ENCODE data around the gene PRKACG. TPM values are rescaled to one million over a fixed set of nuclear protein-coding genes. Genes with fewer than 3 reads are reported as not detected.
A peak's percentile ranks its signal among the peaks of the same experiment; 100 is the strongest.

Gene PRKACG
- total RNA-seq, 1 donor from 2014 or later, result not detected

- no peaks in the 10 kb centered on the region for H3K9me3 ChIP-seq
- ATAC-seq, result peak; percentile 42
Measured at GRCh38 chr9:69049094-69049493, 35.2 kb upstream of the PRKACG start.

GRCh38 chr9:69047371-69047770 is 33.5 kb upstream of the PRKACG start:
- H3K9me3 ChIP-seq, result no peaks in the 10 kb centered on the region
- ATAC-seq, result no peak
- no peak for TF ChIP-seq CTCF (IDR thresholded peaks at IDR 0.05)

More at GRCh38 chr9:69049094-69049493, 35.2 kb upstream of the PRKACG start:
- no peak for DNase-seq
- H3K4me3 ChIP-seq, result no peak overlapping the region
- no peak overlapping the region for H3K27ac ChIP-seq
- TF ChIP-seq CTCF (IDR thresholded peaks at IDR 0.05), result no peak
- H3K27me3 ChIP-seq, result no peaks in the 10 kb centered on the region
- H3K4me1 ChIP-seq, result peaks cover 8% of the 10 kb centered on the region
- intact Hi-C loops (cut with DNase I), result loop anchor here (5.0 kb wide), 1 partner anchor 143 kb away; no protein-coding TSS in a partner anchor
- H3K36me3 ChIP-seq, result peaks cover 38% of the 10 kb centered on the region

GRCh38 chr9:69046723-69047122 is 32.8 kb upstream of the PRKACG start:
- Histone ChIP-seq H3K9me3 (no peaks in the 10 kb centered on the region), H3K4me1 (peaks cover 8% of the 10 kb centered on the region), H3K27me3 (no peaks in the 10 kb centered on the region), H3K4me3 (no peak overlapping the region), H3K36me3 (peaks cover 38% of the 10 kb centered on the region), H3K27ac (no peak overlapping the region)
- TF ChIP-seq CTCF (IDR thresholded peaks at IDR 0.05), result no peak
- ATAC-seq, result no peak
- DNase-seq, result no peak
- intact Hi-C loops (cut with DNase I), result loop anchor here (5.0 kb wide), 1 partner anchor 146 kb away; no protein-coding TSS in a partner anchor

More at GRCh38 chr9:69047371-69047770, 33.5 kb upstream of the PRKACG start:
- DNase-seq, result no peak
- Histone ChIP-seq H3K36me3 (peaks cover 38% of the 10 kb centered on the region), H3K4me3 (no peak overlapping the region), H3K27ac (no peak overlapping the region), H3K4me1 (peaks cover 8% of the 10 kb centered on the region), H3K27me3 (no peaks in the 10 kb centered on the region)
- intact Hi-C loops (cut with DNase I), result loop anchor here (5.0 kb wide), 1 partner anchor 145 kb away; no protein-coding TSS in a partner anchor

GRCh38 chr9:69045821-69046220 is 31.9 kb upstream of the PRKACG start:
- Histone ChIP-seq H3K27me3 (no peaks in the 10 kb centered on the region), H3K4me3 (no peak overlapping the region), H3K4me1 (peaks cover 8% of the 10 kb centered on the region), H3K27ac (no peak overlapping the region), H3K36me3 (peaks cover 36% of the 10 kb centered on the region), H3K9me3 (no peaks in the 10 kb centered on the region)
- no peak for TF ChIP-seq CTCF (IDR thresholded peaks at IDR 0.05)
- DNase-seq (no peak), ATAC-seq (no peak)
- intact Hi-C loops (cut with DNase I), result loop anchor here (5.0 kb wide), 1 partner anchor 146 kb away; no protein-coding TSS in a partner anchor

- intact Hi-C loops (cut with DNase I), result loop anchor here (5.0 kb wide), 1 partner anchor 148 kb away; no protein-coding TSS in a partner anchor
- H3K27me3 ChIP-seq, result no peaks in the 10 kb centered on the region
- ATAC-seq, result no peak
- TF ChIP-seq CTCF (IDR thresholded peaks at IDR 0.05), result no peak
- no peak overlapping the region for H3K4me3 ChIP-seq
- no peak for DNase-seq
- peaks cover 30% of the 10 kb centered on the region for H3K36me3 ChIP-seq
- no peak overlapping the region for H3K27ac ChIP-seq
- H3K4me1 ChIP-seq, result peaks cover 8% of the 10 kb centered on the region
- H3K9me3 ChIP-seq, result no peaks in the 10 kb centered on the region
Measured at GRCh38 chr9:69044240-69045219, 30.6 kb upstream of the PRKACG start.
